BE2C (cell line): Measurements from ENCODE around the gene PLEKHA5.
A peak's percentile ranks its signal among the peaks of the same experiment; 100 is the strongest.
"Not testable (repeated sequence)": the region's sequence is repeated elsewhere in the genome, so short reads cannot be mapped to it uniquely, and the experiment has no call there.

ENCODE experiments used
- DNase-seq: peaks from one replicate; pipeline ENCODE4 v3.0.0-alpha.2; 2020
- H3K27me3 ChIP-seq: fragments of 250-450 bp; sonication (Bioruptor Pico); 2 replicates; pipeline ENCODE4 v1.5.1; 2020; ENCODE audit warnings: mild to moderate bottlenecking
- H3K36me3 ChIP-seq: fragments of 250-450 bp; sonication (Bioruptor Pico); 2 replicates; pipeline ENCODE4 v1.5.1; 2020; ENCODE audit warnings: mild to moderate bottlenecking
- H3K4me1 ChIP-seq: fragments of 250-450 bp; sonication (Bioruptor Pico); 2 replicates; pipeline ENCODE4 v1.5.1; 2020
- H3K4me3 ChIP-seq: 2 replicates; pipeline ENCODE4 v1.5.1; 2011; ENCODE audit warnings: low read depth, low read length
- H3K9me3 ChIP-seq: fragments of 250-450 bp; sonication (Bioruptor Pico); 2 replicates; pipeline ENCODE4 v1.5.1; 2020
- TF ChIP-seq, protein P1 (sequence below): IDR thresholded peaks from 2 replicates; pipeline ENCODE4 v1.5.1; 2012; ENCODE audit warnings: mild to moderate bottlenecking, low read depth, low read length

Gene PLEKHA5

DNA sequence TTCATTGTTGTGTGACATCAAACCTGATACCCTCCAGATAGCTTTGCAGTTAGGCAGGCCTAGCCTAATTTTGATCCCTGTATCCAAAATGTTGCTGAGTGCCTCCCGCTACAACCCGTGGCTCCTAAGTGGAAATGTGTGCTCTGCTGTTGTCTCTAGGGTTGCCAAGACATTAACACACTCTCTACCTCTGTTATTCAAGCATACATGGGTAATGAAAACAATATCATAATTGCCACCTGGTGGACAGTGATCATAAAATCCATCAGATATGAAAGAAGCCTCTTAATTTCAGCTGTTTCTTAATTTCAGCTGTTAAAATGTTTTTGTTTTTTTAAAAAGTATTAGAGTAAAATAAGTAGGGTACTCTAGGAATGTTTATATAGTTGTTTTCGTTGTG lies 93.5 kb downstream of the PLEKHA5 start:
- TF ChIP-seq, protein P1, sequence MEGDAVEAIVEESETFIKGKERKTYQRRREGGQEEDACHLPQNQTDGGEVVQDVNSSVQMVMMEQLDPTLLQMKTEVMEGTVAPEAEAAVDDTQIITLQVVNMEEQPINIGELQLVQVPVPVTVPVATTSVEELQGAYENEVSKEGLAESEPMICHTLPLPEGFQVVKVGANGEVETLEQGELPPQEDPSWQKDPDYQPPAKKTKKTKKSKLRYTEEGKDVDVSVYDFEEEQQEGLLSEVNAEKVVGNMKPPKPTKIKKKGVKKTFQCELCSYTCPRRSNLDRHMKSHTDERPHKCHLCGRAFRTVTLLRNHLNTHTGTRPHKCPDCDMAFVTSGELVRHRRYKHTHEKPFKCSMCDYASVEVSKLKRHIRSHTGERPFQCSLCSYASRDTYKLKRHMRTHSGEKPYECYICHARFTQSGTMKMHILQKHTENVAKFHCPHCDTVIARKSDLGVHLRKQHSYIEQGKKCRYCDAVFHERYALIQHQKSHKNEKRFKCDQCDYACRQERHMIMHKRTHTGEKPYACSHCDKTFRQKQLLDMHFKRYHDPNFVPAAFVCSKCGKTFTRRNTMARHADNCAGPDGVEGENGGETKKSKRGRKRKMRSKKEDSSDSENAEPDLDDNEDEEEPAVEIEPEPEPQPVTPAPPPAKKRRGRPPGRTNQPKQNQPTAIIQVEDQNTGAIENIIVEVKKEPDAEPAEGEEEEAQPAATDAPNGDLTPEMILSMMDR: peak; percentile 38
- no peaks in the 10 kb centered on the region for H3K36me3 ChIP-seq
- H3K27me3 ChIP-seq: no peaks in the 10 kb centered on the region
- H3K4me3 ChIP-seq: no peak overlapping the region
- no peaks in the 10 kb centered on the region for H3K9me3 ChIP-seq
- DNase-seq: no peak
- no peaks in the 10 kb centered on the region; the same call in 1 of the 2 replicates for H3K4me1 ChIP-seq

DNA sequence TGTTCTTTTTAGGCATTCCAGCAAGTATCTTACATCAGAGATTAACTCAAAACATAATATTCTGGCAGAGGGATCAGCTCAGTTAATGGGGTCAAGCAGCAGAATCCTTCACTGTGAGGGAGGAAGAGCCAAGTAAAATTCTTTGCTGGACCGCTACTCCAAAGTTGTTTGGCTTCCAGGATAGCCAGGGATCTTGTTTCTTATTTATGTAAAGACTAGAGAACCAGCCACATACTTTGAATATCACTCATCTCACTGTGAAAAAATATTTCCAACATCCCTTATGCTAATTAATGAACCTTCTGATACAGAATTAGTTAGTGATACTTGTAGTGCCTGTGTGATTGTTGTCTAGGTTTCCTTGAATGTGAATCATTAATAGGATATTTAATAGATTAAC lies 94.2 kb downstream of the PLEKHA5 start:
- H3K4me3 ChIP-seq: no peak overlapping the region
- no peaks in the 10 kb centered on the region for H3K36me3 ChIP-seq
- TF ChIP-seq, protein P1: no peak
- no peak for DNase-seq
- no peaks in the 10 kb centered on the region for H3K27me3 ChIP-seq
- H3K4me1 ChIP-seq: no peaks in the 10 kb centered on the region; the same call in 1 of the 2 replicates
- H3K9me3 ChIP-seq: no peaks in the 10 kb centered on the region

DNA sequence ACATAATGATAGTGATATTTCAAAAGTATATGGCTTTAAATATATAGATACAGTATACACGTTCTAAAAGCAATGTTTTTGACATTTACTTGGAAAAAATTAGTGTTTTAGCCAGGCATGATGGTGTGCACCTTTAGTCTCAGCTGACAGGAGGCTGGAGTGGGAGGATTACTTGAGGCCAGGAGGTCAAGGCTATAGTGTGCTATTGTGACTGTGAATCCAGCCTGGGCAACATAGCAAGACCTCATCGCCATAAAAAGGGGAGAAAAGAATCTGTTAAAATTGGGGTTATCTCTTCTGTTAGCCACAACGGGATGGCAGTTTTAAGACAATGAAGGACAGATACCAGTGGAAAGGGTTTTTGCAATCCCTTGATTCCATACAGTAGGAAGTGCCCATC lies 95.2 kb downstream of the PLEKHA5 start:
- Histone ChIP-seq H3K4me3 (no peak overlapping the region), H3K27me3 (no peaks in the 10 kb centered on the region), H3K9me3 (no peaks in the 10 kb centered on the region), H3K4me1 (no peaks in the 10 kb centered on the region; the same call in 1 of the 2 replicates), H3K36me3 (no peaks in the 10 kb centered on the region)
- TF ChIP-seq, protein P1: no peak
- DNase-seq: no peak

DNA sequence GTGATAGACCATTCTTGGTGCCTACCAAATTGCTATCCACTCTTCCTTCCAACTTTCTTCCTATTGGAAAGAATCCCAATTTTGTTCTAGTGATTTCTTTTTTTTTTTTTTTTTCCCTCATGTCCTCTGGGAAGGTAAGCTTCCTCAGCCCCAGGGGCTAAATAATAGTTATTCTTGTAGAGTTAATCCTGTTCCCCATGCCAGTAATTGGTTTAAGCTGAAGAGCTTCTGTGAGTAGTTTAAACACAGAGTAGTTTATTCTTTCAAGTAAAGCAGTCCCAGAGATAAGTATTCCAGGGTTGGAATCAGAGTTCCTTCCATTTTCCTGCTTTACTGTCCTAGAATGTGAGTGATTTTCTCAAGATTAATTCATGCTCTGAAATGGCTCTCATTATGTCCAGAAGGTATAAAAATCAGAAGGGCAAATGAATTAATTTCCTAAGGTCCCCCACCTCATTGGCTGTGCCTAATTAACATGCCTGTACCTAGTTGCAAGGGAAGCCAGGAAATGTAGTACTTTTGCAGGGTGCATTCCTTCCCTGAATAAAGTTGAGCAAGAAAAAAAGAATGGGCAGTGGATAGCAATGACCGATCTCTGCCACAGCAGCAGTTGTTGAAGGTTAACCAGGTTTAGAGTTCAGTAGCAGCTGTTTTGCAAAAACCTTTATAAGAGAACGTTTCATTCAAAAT lies 97.8 kb downstream of the PLEKHA5 start:
- Histone ChIP-seq H3K4me1 (no peaks in the 10 kb centered on the region; the same call in 1 of the 2 replicates), H3K9me3 (no peaks in the 10 kb centered on the region), H3K36me3 (no peaks in the 10 kb centered on the region), H3K27me3 (no peaks in the 10 kb centered on the region), H3K4me3 (no peak overlapping the region)
- DNase-seq: no peak
- TF ChIP-seq, protein P1: no peak

DNA sequence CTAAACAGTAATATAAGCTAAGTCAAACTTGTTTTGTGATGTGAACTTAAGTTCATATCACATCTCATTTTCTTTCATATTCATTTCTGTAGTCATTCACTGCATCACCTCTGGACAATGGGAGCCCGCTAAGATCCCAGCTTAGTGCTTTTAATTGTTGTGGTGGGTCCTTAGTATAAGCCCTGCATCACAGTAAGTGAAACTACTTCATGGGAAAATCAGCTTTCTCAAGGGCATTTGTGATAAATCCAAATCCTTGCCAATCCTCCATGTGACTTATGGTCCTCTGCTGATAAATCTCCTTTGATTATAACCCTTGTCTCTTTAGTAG lies 98.3 kb downstream of the PLEKHA5 start:
- TF ChIP-seq, protein P1: no peak
- DNase-seq: no peak
- Histone ChIP-seq H3K36me3 (no peaks in the 10 kb centered on the region), H3K4me3 (no peak overlapping the region), H3K9me3 (no peaks in the 10 kb centered on the region), H3K4me1 (no peaks in the 10 kb centered on the region; the same call in 1 of the 2 replicates), H3K27me3 (no peaks in the 10 kb centered on the region)

DNA sequence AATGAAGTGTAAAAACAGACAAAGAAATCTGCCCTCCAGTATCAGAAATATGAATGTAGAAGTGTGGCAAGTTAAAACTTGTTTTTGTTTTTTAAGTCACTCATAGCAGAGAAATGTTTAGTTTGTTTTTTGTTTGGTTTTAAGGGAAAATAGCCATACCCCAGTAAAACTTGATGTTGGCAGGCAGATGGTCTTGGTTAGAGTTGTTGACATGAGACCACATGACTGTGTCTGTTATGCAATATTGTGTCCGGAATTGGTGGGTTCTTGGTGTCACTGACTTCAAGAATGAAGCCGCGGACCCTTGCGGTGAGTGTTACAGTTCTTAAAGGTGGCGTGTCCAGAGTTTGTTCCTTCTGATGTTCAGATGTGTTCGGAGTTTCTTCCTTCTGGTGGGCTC lies 99.5 kb downstream of the PLEKHA5 start:
- H3K4me1 ChIP-seq, H3K36me3 ChIP-seq, H3K9me3 ChIP-seq, DNase-seq, H3K4me3 ChIP-seq, H3K27me3 ChIP-seq: not testable (repeated sequence)
